ENCODE data around the gene PALD1. TPM values are rescaled to one million over a fixed set of nuclear protein-coding genes. Genes with fewer than 3 reads are reported as not detected.

The PALD1 gene
- total RNA-seq, 1 experiment from 2014 or later, result 33.1 TPM

DNA sequence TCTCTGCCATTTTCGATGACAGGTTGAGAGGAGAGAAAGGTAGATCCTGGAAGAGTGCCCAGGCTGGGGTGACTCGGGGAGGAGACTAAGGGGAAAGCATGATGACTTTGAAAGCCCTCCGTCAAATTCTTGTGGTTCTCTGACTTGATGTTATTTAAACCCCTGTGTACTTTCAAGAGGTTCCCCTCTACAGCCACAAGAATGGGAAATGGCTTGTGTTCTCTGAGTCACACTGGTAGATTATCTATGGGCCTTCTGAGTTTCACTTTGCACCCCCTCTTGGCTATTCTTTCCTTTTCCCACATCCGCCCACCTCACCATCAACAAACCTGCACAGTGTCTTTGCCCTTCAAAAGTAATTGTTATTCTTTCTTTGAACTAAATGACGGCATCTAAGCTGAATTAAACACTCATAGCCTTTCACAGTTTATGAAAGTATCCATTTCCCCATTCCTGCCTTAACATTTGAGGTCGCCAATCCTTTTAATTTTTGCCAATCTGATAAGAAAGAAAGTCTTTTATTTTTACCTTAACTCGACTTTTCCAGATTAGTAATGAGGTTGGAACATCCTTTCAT, 99.9 kb downstream of the PALD1 start (continued):
- no peak for TF ChIP-seq POLR2A (IDR thresholded peaks at IDR 0.05; ENCODE audit: borderline replicate concordance, extremely low read depth, insufficient read depth, insufficient read length)
- TF ChIP-seq, protein P1, sequence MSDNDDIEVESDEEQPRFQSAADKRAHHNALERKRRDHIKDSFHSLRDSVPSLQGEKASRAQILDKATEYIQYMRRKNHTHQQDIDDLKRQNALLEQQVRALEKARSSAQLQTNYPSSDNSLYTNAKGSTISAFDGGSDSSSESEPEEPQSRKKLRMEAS (IDR thresholded peaks at IDR 0.05), result peak; percentile 80

DNA sequence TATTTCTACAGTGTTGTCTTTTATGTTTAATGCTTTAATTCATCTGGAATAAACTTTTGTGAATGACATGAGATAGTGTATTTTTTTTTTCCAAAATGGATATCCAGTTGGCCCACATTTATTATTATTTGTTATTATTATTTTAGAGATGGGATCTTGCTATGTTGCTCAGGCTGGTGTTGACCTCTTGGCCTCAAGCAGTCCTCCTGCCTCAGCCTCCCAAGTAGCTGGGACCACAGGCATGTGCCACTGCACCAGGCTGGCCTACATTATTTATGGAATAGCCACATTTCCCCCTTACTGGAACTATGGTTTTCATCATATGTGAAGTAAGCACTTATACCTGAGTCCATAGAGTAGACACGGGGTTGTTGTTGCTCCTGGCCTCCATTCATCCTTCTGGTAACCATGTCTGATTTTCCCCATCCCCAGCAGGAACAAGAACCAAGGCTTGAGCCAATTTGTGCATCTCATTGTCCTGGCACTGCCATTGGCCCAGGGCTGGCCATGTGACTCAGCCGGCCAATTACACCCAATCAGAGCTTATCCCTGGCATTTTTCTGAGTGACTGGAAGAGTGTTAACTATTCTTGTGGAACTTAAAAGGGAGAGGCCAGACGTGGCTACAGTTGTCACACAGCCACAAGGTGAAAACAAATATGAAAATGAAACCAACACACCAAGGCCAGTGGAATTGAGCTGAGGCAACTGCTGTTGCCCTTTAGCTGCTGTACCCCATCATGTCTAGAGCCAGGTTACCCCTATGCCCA, 100.9 kb downstream of the PALD1 start:
- H3K4me3 ChIP-seq (replicated peaks in 1 of 2; ENCODE audit: low read depth in 1 of 2, low read length in 2 of 2), result no peak overlapping the region
- ATAC-seq (no peak; the same call in 1 of the 2 replicates), DNase-seq (ENCODE audit: low read depth, low spot score) (peak; percentile 48)
- no peaks in the 10 kb centered on the region for H3K27me3 ChIP-seq (ENCODE audit: insufficient read depth, low read length)
- no peak for TF ChIP-seq JUND (IDR thresholded peaks at IDR 0.05)
- TF ChIP-seq, protein P2, sequence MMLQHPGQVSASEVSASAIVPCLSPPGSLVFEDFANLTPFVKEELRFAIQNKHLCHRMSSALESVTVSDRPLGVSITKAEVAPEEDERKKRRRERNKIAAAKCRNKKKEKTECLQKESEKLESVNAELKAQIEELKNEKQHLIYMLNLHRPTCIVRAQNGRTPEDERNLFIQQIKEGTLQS (IDR thresholded peaks at IDR 0.05), result no peak
- TF ChIP-seq EGR1 (IDR thresholded peaks at IDR 0.05; ENCODE audit: low read depth), result no peak
- peak; percentile 32; the same call in 1 of the 2 replicates for TF ChIP-seq SP1 (IDR thresholded peaks at IDR 0.05; ENCODE audit: low read depth)
- TF ChIP-seq CBX3 (IDR thresholded peaks at IDR 0.05; ENCODE audit: low read depth), result peak; percentile 67; the same call in 1 of the 2 replicates
- no peak for TF ChIP-seq SIN3A (IDR thresholded peaks at IDR 0.05; ENCODE audit: low read depth)
- no peak for TF ChIP-seq RAD21 (IDR thresholded peaks at IDR 0.05; ENCODE audit: low read depth)
- TF ChIP-seq, protein P1 (IDR thresholded peaks at IDR 0.05), result peak; percentile 62
- no peak for TF ChIP-seq EZH2 (IDR thresholded peaks at IDR 0.05)
- no peak for TF ChIP-seq EZH2phosphoT487 (IDR thresholded peaks at IDR 0.05; ENCODE audit: borderline replicate concordance)
- TF ChIP-seq, protein P3, sequence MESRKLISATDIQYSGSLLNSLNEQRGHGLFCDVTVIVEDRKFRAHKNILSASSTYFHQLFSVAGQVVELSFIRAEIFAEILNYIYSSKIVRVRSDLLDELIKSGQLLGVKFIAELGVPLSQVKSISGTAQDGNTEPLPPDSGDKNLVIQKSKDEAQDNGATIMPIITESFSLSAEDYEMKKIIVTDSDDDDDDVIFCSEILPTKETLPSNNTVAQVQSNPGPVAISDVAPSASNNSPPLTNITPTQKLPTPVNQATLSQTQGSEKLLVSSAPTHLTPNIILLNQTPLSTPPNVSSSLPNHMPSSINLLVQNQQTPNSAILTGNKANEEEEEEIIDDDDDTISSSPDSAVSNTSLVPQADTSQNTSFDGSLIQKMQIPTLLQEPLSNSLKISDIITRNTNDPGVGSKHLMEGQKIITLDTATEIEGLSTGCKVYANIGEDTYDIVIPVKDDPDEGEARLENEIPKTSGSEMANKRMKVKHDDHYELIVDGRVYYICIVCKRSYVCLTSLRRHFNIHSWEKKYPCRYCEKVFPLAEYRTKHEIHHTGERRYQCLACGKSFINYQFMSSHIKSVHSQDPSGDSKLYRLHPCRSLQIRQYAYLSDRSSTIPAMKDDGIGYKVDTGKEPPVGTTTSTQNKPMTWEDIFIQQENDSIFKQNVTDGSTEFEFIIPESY (IDR thresholded peaks at IDR 0.05; ENCODE audit: extremely low read depth, insufficient replicate concordance, low read length), result no peak
- TF ChIP-seq, protein P4, sequence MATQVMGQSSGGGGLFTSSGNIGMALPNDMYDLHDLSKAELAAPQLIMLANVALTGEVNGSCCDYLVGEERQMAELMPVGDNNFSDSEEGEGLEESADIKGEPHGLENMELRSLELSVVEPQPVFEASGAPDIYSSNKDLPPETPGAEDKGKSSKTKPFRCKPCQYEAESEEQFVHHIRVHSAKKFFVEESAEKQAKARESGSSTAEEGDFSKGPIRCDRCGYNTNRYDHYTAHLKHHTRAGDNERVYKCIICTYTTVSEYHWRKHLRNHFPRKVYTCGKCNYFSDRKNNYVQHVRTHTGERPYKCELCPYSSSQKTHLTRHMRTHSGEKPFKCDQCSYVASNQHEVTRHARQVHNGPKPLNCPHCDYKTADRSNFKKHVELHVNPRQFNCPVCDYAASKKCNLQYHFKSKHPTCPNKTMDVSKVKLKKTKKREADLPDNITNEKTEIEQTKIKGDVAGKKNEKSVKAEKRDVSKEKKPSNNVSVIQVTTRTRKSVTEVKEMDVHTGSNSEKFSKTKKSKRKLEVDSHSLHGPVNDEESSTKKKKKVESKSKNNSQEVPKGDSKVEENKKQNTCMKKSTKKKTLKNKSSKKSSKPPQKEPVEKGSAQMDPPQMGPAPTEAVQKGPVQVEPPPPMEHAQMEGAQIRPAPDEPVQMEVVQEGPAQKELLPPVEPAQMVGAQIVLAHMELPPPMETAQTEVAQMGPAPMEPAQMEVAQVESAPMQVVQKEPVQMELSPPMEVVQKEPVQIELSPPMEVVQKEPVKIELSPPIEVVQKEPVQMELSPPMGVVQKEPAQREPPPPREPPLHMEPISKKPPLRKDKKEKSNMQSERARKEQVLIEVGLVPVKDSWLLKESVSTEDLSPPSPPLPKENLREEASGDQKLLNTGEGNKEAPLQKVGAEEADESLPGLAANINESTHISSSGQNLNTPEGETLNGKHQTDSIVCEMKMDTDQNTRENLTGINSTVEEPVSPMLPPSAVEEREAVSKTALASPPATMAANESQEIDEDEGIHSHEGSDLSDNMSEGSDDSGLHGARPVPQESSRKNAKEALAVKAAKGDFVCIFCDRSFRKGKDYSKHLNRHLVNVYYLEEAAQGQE (IDR thresholded peaks at IDR 0.05; ENCODE audit: low read depth), result no peak
- no peak for TF ChIP-seq YY1 (IDR thresholded peaks at IDR 0.05; ENCODE audit: extremely low read depth, insufficient replicate concordance, low read depth, low read length)
- TF ChIP-seq ELF1 (IDR thresholded peaks at IDR 0.05; ENCODE audit: borderline replicate concordance, low read depth), result no peak
- no peak for TF ChIP-seq POLR2AphosphoS5 (IDR thresholded peaks at IDR 0.05; ENCODE audit: low read depth, low read length)
- peaks cover 67 to 95% of the 10 kb centered on the region in 2 experiments for H3K4me1 ChIP-seq (ENCODE audit: control insufficient read depth in 1 of 2, insufficient read depth in 2 of 2, low read length in 2 of 2)
- H3K79me2 ChIP-seq (ENCODE audit: insufficient read depth, low read length), result no peaks in the 10 kb centered on the region
- H4K20me1 ChIP-seq (ENCODE audit: insufficient read depth), result no peaks in the 10 kb centered on the region
- H3K9me3 ChIP-seq (ENCODE audit: control insufficient read depth in 1 of 2, insufficient read depth in 1 of 2, low read depth in 1 of 2, low read length in 2 of 2), result no peaks in the 10 kb centered on the region
- H3K9ac ChIP-seq (ENCODE audit: low read length), result peak overlapping the region; percentile 45
- no peaks in the 10 kb centered on the region for H3K9me2 ChIP-seq (ENCODE audit: insufficient read depth)
- H3K36me3 ChIP-seq (ENCODE audit: control insufficient read depth in 1 of 2, insufficient read depth in 2 of 2, low read length in 2 of 2), result no peaks in the 10 kb centered on the region
- BruUV-seq (replicated peaks), result no TSS peak
- RAD21 ChIA-PET (ENCODE audit: low non-redundant PET in 1 of 2, low total read pairs in 2 of 2, uncharacterized antibody in 2 of 2, unreplicated experiment in 2 of 2), result interaction anchor here in 1 of 2 experiments (1.0 kb wide), 1 partner anchor 20 kb away, joined by 3 read pairs; no protein-coding TSS in a partner anchor
- peak overlapping the region; percentile 96 for H3K27ac ChIP-seq (ENCODE audit: low read depth, low read length)
- intact Hi-C loops (cut with micrococcal nuclease), result no loop called here
- POLR2A ChIA-PET, result no interaction called here
- peak overlapping the region; percentile 66 for H3K4me2 ChIP-seq (ENCODE audit: low read length)
- CTCF ChIA-PET, result interaction anchor here (1.0 kb wide), 1 partner anchor 20 kb away, joined by 5 read pairs; no protein-coding TSS in a partner anchor
- H2AFZ ChIP-seq (ENCODE audit: low read depth, low read length, poor library complexity, severe bottlenecking), result no peak overlapping the region

Measured in HCT116 (cell line).